Skin epidermis (tissue), 12 donors: ENCODE data around the gene PRAC1.
A peak's percentile ranks its signal among the peaks of the same experiment; 100 is the strongest.
"Not testable (repeated sequence)": the region's sequence is repeated elsewhere in the genome, so short reads cannot be mapped to it uniquely, and the experiment has no call there.

Experiments used
- H3K27ac ChIP-seq, 21 experiments: fragments of 200-600 bp; sonication (generic) in 11 of 21; one replicate each; pipeline ENCODE4 v1.5.0; 2020; ENCODE audit warnings: mild to moderate bottlenecking in 3 of 21, inconsistent platforms in 2 of 21, moderate library complexity in 2 of 21
- H3K4me3 ChIP-seq, 7 experiments: fragments of 200-600 bp; sonication (generic) in 2 of 7; one replicate each; pipeline ENCODE4 v1.5.0; 2020; ENCODE audit warnings: inconsistent platforms in 2 of 7, mild to moderate bottlenecking in 2 of 7, moderate library complexity in 1 of 7

Gene PRAC1

DNA sequence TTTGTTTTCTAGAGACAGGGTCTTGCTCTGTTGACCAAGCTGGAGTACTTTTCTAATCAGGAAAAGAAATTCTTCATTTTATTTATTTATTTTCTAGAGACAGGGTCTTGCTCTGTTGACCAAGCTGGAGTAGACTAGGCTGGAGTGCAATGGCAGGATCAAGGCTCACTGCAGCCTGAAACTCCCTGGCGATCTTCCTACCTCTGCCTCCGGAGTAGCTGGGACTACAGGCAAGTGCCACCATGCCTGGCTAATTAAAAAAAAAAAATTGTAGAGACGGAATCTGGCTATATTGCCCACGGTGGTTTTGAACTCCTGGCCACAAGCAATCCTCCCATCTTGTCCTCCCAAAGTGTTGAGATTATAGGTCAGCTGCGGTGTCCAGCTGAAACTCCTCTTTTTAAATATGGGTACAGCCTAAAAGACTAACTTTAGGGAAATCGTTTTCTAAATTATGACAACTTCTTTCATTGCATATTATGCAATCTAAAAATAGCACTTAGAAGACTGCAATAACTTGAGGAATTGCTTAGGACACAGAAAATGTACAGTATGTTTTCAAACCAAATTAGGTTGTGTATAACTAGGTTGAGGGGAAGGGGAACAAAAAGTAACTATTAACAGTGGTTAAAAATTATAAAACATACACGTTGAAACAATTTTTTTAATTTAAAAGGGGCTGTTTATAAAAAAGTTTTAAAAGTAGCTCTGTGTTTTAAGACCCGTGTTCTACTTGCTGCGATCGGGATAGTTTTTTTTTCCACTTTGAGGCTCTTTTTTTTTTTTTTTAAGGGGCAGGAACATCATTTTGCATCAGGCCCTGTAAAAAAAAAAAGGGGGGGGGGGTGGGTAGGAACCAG is 4.7 kb downstream of the PRAC1 start:
- Histone ChIP-seq H3K4me3 (no peak overlapping the region), H3K27ac (no peak overlapping the region)

DNA sequence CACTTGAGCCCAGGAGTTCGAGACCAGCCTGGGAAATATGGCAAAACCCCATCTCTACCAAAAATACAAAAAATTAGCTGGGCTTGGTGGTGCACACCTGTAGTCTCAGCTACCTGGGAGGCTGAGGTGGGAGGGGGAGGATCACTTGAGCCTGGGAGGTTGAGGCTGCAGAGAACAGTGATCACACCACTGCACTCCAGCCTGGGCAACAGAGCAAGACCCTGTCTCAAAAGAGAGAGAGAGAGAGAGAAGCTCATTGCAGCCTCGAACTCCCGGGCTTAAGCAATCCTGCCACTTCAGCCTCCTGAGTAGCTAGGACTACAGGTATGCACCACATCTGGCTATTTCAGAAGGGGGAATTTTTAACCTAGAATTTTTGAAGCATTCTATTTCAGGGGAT is 5.8 kb downstream of the PRAC1 start:
- not testable (repeated sequence) for H3K27ac ChIP-seq, H3K4me3 ChIP-seq

- Histone ChIP-seq H3K4me3 (no peak overlapping the region), H3K27ac (no peak overlapping the region)
Measured at GRCh38 chr17:48715496-48716399, 6.6 kb downstream of the PRAC1 start.

GRCh38 chr17:48711128-48711527 is 11.2 kb downstream of the PRAC1 start:
- Histone ChIP-seq H3K4me3 (no peak overlapping the region), H3K27ac (no peak overlapping the region)

DNA sequence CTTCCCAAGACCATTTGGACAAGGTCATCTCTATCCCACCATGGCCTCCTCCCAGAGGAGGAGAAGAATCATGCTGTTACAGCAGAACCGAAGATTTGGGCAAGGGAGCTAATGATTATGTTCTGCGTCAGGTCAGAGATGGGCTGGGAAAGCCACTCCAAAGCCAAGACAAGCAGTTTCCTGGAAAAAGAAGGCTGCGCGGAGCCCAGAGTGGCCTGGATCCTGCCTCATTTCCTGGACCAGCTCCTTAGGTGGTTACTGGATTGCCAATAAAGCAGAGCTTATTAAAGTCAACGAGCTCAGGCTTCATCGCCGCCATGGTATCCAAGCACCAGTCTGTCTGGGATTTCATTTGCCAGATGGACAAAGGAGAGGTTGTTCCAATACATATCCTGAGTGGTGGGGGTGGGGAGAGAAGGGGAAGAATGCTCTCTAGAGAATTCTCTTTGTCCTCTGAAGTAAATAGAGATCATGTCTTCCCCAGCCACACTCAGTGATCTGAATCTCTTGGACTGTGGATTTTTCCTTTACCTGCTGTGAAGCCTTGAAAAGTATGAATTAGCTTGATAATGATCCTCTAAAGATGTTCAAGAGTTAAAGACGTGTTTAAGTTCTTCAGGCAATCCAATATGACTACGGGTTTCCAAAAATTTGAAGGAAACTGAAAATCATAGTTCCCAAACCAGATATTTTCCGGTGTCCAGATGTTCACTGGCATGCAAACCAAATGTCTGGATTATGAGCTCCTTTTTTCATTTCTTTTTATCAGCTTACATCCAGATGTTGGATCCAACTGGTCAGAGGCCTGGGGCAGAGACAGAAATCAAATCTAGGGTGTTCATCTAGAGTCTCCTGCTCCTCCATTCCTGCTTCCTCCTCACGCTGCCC is 17.7 kb downstream of the PRAC1 start:
- Histone ChIP-seq H3K4me3 (no peak overlapping the region), H3K27ac (peak overlapping the region in 2 of 21 experiments; percentile 13 to 35)

GRCh38 chr17:48701864-48702532 is 20.3 kb downstream of the PRAC1 start:
- no peak overlapping the region for H3K27ac ChIP-seq
- no peak overlapping the region for H3K4me3 ChIP-seq

DNA sequence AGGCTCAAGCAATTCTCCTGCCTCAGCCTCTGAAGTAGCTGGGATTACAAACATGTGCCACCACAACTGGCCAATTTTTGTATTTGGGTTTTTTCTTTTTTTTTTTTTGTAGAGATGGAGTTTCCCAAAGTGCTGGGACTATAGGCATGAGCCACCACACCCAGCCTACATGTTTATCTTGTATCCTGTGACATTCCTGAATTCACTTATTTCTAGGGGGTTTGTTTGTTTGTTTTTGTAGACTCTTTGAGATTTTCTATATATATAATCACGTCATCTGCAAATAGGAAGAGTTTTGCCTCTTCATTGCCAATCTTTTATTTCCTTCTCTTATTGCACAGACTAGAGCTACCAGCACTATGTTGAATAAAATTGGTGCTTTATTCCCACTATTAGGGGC is 29.1 kb downstream of the PRAC1 start:
- H3K27ac ChIP-seq, result peak overlapping the region in 1 of 21 experiments; percentile 20
- H3K4me3 ChIP-seq, result no peak overlapping the region

- Histone ChIP-seq H3K4me3 (no peak overlapping the region), H3K27ac (no peak overlapping the region)
Measured at GRCh38 chr17:48692049-48692448, 30.3 kb downstream of the PRAC1 start.

DNA sequence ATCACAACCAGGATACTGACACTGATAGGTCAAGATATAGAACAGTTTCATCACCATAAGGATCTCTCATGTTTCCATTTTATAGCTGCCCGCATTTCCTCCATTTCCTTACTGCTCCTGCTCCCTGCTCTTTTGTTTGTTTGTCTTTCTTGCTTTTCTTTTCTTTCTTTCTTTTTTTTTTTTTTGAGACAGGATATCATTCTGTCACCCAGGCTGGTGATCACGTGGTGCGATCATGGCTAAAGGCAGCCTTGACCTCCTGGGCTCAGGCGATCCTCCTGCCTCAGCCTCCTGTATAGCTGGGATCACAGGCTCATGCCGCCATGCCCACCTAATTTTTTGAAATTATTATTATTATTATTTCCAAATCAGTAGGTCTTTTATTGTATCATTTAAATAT is 31.7 kb downstream of the PRAC1 start:
- Histone ChIP-seq H3K27ac (no peak overlapping the region), H3K4me3 (no peak overlapping the region)

- H3K27ac ChIP-seq, result no peak overlapping the region
Measured at GRCh38 chr17:48681609-48682008, 40.7 kb downstream of the PRAC1 start.

DNA sequence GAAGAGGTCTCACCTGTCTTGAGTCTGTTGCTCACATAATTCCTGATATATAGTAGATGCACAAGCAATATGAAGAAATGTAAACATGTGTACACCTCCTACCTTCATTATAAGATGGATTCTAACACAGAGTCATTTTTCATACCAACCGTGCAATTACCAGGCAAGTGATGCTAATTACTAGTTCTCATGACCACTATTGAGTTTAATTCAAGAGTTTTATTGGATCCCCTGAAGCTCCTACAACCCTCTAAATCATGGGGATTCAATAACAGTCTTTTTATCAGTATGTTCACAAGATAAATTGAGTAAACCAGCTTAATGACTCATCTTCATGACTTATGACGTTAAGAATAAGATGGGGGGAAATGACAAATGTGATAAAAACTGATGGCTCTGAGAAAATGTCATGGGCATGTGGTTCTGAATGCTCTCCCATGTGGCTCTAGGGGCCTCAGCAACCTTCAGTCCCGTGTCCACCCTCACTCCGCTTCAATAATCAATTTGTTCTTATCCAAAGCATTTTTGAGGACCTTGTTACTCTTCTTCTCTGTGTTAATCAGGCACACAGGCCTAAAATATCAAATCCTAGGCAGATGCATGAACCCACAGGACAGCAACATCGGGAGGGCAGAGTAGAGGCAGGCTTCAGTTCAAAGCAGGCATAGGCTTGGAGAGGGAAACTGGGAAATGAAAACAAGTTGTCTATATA is 42.8 kb downstream of the PRAC1 start:
- no peak overlapping the region for H3K4me3 ChIP-seq
- no peak overlapping the region for H3K27ac ChIP-seq

More at GRCh38 chr17:48681609-48682008, 40.7 kb downstream of the PRAC1 start:
- no peak overlapping the region for H3K4me3 ChIP-seq

DNA sequence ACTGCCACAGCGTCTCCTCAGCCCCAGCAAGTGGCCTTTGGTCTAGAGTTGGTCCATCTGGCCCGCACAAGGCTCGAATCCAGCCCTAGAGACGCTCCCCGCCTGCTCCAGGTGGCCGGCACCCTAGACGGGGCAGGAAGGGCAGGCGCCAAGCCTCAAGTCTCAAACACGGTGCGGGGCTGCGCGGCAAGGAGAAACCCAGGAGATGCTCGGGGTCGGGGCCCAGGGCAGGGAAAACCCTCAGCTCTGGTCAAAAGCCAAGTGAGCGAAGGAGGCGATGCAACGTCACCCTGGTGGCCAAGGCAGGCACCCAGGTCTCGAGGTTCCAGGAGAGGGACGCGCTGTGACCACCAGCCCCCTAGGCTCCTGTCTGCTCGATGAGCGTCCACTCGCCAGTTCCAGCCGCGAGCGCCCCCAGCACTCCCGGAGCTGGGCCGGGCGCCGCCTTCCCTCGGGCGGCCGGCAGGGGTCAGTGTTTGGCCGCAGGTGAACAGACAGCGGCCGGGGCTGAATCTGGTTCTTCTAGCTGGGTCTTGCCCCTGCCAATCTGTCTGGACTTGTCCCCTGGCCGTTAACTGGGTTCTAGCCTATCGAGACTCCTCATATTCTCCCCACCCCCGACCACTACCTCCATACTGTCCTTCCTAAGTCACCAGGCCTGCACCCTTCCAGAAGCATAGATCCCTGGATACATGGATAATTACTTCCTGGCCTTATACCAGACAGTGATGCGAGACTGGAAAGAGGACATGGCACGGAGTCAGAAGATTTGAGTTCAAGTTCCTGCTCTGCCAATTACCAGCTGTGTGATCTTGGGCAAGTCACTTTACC is 44.0 kb downstream of the PRAC1 start:
- Histone ChIP-seq H3K27ac (no peak overlapping the region), H3K4me3 (no peak overlapping the region)

DNA sequence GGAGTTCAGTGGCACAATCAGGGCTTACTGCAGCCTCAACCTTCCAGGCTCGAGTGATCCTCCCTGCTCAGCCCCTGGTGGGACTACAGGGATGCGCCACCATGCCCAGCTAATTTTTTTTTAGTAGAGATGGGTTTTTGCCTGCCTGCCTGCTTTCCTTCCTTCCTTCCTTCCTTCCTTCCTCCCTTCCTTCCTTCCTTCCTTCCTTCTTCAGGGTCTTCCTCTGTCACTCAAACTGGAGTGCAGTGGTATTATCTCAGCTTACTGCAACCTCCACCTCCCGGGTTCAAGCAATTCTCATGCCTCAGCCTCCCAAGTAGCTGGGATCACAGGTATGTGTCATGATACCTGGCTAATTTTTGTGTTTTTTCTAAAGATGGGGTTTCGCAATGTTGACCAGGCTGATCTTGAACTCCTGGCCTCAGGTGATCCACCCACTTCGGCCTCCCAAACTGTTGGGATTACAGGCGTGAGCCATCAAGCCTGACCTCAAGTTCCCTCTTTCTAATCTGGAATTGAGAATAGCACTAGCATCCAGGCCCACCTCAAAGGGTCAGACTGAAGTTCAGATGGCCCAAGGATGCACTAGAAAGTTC is 45.3 kb downstream of the PRAC1 start:
- H3K4me3 ChIP-seq, result no peak overlapping the region
- H3K27ac ChIP-seq, result no peak overlapping the region

- Histone ChIP-seq H3K27ac (no peak overlapping the region), H3K4me3 (no peak overlapping the region)
Measured at GRCh38 chr17:48672340-48672739, 50.0 kb downstream of the PRAC1 start.
